SKM-1 (cell line): Measurements from ENCODE around the gene CHD9.
A peak's percentile ranks its signal among the peaks of the same experiment; 100 is the strongest.
"Not testable (repeated sequence)": the region's sequence is repeated elsewhere in the genome, so short reads cannot be mapped to it uniquely, and the experiment has no call there.

Source experiments
- DNase-seq: peaks from one replicate; lab custom pipeline; 2025; ENCODE audit not compliant: unreplicated experiment; lab: John Stamatoyannopoulos, UW

CHD9 gene

DNA sequence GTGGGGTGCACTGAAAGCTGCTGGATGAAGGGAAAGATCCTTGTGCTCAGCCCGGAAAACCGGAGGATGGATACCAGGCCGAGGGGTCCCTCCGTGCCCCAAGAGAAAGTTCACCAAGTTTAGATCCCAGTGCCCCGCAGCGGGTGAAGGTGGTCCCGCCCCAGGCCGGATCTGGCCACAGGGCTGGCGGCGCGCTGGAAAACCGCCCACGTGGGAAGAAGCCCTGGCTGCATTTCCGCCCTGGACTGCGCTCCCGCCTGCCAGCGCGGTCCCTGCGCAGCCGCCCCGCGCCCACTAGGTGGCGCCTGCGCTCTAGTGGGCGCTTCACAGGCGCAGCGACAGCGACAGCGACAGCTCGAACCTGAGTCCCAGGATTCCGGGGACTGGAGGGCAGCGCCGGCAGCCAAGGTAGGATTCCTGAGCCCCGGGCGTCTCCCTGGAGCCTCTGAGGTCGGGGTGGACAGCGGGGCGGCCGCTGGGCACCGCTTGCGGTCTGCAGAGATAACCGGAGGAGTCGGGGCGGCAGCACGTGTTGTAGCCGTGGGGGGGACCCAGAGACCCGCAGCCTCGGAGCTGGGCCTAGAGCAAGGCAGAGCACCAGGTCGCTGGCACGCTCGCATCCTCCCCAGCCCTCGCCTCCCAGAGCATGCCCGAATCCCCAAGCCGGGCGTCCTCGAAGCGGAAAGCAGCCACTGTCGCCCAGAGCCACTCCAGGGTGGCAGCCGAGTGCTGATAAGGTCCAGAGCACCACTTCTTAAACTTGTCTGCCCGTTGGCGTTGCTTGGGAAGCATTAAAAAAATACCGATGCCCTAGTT, at the start of gene CHD9:
TSS of gene CHD9 (plus strand) at position 322 of the 816 bp plus-strand sequence. CDS start 101,099 bp downstream, outside the sequence.
- peak; percentile 67 for DNase-seq

- DNase-seq: no peak
Observed at GRCh38 chr16:53007095-53007494, 47.7 kb upstream of the CHD9 start.

GRCh38 chr16:53014287-53014686, 40.5 kb upstream of the CHD9 start:
- DNase-seq: no peak

GRCh38 chr16:53018834-53019416, 35.9 kb upstream of the CHD9 start:
- no peak for DNase-seq

- peak; percentile 76 for DNase-seq
Observed at GRCh38 chr16:53022374-53022773, 32.4 kb upstream of the CHD9 start.

- no peak for DNase-seq
Observed at GRCh38 chr16:53024045-53024444, 30.7 kb upstream of the CHD9 start.

GRCh38 chr16:53029971-53030370, 24.8 kb upstream of the CHD9 start:
- DNase-seq: no peak

DNA sequence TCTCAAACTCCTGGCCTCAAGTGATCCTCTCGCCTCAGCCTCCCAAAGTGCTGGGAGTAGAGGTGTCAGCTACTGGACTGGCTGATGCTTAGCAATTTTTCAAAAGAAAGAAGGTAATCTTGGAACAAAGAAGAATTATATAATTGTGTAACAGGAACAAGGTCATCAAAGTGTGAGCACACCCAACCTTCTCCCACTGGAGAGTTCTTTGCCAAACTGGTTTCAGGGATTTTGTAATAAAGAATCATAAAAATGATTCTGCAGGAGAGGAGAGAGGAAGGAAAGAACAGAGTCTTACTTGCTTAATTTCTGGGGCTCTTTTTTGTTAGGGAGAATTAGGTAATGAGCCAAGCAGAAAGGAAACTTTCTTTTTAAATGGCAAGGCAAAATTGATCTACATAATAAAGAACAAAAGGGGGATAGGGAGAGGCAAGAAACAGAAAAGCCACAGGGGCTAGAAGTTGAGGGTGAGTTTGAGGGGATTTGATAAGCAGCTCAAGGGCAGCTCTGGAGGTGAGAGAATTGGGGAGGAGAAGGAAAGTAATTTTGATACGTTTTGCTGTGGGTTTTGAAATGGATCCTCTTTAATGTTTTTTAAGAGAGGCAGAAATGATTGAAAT, 23.4 kb upstream of the CHD9 start:
- no peak for DNase-seq

DNA sequence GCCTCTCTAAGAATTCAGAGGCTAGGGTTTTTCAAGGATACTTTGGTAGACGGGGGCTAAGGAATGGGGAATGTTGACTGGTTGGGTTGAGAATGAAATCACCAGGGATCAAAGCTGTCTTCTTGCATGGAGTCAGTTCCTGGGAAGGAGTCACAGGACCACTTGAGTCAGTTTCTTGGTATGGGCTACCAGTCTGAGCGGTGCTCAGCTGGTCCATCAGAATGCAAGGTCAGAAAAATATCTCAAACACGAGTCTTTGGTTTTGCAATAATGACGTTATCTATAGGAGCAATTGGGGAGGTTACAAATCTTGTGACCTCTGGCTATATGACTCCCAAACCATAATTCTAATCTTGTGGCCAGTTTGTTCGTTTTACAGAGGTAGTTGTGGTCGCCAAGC, 20.5 kb upstream of the CHD9 start:
- DNase-seq: no peak

DNA sequence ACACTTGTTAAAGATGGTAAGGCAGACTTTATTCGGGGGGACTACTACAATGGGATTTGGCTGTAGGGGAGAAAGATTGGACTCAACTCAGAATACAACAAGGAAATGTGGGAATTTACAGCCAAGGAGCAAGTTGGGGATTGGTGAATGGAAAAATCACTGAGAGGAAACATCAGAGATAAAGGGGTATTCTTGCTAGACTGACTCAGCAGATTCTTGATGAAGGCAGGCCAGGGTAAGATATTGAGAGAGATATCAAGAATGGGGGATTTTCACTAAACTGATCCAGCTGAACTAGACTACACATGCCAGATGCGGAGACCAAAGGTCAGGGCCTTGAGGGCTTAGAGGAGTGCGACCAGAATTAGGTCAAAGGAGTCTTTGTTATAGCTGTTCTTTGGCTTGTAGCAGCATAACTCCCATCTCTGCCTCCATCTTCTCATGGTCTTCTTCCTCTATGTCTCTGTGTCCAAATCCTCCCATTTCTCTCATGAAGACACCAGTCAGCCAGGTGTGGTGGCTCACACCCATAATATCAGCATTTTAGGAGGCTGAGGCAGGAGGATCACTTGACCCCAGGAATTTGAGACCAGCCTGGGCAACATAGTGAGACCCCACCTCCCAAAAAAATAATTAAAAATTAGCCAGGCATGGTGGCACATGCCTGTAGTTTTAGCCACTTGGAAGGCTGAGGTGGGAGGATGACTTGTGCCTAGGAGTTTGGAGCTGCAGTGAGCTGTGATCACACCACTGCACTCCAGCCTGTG, 19.4 kb upstream of the CHD9 start:
- DNase-seq: no peak

GRCh38 chr16:53036066-53036465, 18.7 kb upstream of the CHD9 start:
- no peak for DNase-seq

GRCh38 chr16:53036711-53037110, 18.1 kb upstream of the CHD9 start:
- DNase-seq: not testable (repeated sequence)

- no peak for DNase-seq
Observed at GRCh38 chr16:53040788-53041187, 14.0 kb upstream of the CHD9 start.

- DNase-seq: peak; percentile 55
Observed at GRCh38 chr16:53041320-53042051, 13.3 kb upstream of the CHD9 start.

DNA sequence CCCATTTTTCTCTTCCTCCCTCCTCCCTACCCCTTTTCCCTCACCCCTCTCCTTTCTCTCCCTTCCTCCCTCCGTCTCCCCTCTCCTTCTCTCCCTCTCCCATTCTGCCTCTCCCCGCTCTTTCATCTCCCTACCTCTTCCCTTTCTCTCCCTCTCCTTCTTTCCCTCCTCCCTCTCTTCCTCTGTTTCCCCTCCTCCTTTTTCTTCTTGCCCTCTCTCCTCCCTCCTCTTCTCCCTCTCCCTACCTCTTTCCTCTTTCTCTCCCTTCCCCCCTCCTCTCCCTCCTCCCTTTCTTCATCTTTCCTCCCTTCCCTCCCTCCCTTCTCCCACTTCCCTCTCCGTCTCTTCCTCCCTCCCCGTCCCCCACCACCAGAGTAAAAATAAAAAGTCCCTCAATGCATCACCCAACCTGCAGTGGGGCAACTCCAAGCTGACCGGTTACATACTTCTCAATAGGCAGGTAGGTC, 12.5 kb upstream of the CHD9 start:
- no peak for DNase-seq

- DNase-seq: no peak
Observed at GRCh38 chr16:53043428-53043831, 11.4 kb upstream of the CHD9 start.

DNA sequence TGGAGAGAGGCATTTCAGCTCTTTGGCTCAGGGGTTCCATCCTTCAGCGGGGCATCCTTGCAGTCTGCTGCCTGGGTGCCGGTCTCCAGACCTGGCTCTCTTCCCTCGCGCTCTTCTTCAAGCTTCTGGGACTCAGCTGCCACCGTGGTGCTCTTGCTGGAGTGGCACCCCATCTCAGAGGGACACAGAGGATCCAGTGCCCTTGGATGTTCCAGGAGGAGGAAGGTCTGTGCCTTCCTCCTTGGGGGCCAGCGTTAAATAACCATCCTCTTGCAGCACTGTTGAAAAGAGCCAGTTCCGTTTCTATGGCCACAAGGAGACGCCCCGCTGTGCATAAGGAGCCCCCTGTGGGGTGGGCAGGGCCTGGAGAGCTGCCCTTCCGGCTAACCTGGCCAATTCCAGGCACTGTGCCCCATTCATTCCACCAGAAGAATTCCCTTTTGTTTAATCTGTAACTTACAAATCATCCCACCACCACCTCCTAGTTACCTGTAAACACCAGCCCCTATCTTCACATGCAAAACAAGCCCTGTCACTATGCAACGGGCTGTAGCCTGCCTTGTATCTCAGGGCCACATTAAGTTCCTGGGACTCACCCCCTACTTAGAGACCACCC, 10.7 kb upstream of the CHD9 start:
- no peak for DNase-seq

- no peak for DNase-seq
Observed at GRCh38 chr16:53045341-53046220, 9.2 kb upstream of the CHD9 start.

DNA sequence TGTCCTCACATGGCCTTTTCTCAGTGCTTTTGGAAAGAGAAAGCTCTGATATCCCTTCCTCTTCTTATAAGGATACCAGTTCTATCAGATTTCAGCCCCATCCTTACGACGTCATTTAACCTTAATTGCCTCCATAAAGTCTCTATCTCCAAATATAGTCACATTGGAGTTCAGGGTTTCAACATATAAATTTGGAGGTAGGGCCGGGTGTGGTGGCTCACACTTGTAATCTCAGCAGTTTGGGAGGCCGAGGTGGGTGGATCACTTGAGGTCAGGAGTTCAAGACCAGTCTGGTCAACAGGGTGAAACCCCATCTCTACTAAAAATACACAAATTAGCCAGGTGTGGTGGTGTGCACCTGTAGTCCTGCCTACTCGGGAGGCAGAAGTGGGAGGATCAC, 7.3 kb upstream of the CHD9 start:
- DNase-seq: not testable (repeated sequence)
